ENCODE measurements around the gene ZNF524.
"Not testable (repeated sequence)": the region's sequence is repeated elsewhere in the genome, so short reads cannot be mapped to it uniquely, and the experiment has no call there.

The ZNF524 gene

GRCh38 chr19:55581145-55581822, 18.8 kb upstream of the ZNF524 start:
- Histone ChIP-seq H3K27ac (peak overlapping the region; percentile 85), H3K4me1 (peaks cover 41% of the 10 kb centered on the region), H3K36me3 (peaks cover 32% of the 10 kb centered on the region), H3K9ac (peak overlapping the region; percentile 85), H3K4me2 (peak overlapping the region; percentile 94), H4K20me1 (peaks cover 15% of the 10 kb centered on the region), H3K4me3 (peak overlapping the region; percentile 80), H3K27me3 (no peaks in the 10 kb centered on the region), H3K9me3 (no peaks in the 10 kb centered on the region)
- no peak for TF ChIP-seq Cebpa-rat (IDR thresholded peaks at IDR 0.05)

DNA sequence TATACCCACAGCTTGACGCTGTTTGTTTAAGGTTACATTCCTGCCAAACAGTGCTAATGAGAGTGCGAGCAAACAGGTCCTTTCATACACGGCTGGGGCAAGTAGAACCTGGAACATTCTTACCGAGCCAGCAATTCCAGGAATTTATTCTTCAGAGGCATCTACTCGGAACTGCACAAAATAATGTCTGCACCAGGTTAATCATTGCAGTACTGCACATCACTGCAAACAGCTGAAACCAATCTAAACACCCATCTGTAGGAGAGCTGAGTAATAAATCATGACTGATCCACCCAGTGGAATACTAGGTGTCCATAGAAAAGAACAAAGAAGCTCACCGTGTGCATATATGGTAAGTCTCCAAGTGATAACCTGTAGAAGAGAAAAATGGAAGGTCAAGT, 18.3 kb upstream of the ZNF524 start:
- no peaks in the 10 kb centered on the region for H3K9me3 ChIP-seq
- H3K4me3 ChIP-seq, result peak overlapping the region; percentile 80; the same call in 1 of the 2 replicates
- peak overlapping the region; percentile 94 for H3K4me2 ChIP-seq
- H3K27ac ChIP-seq, result no peak overlapping the region
- peaks cover 27% of the 10 kb centered on the region for H3K36me3 ChIP-seq
- no peak overlapping the region for H3K9ac ChIP-seq
- H3K27me3 ChIP-seq, result no peaks in the 10 kb centered on the region
- peaks cover 46% of the 10 kb centered on the region for H3K4me1 ChIP-seq
- peaks cover 15% of the 10 kb centered on the region for H4K20me1 ChIP-seq
- TF ChIP-seq Cebpa-rat (IDR thresholded peaks at IDR 0.05), result no peak

DNA sequence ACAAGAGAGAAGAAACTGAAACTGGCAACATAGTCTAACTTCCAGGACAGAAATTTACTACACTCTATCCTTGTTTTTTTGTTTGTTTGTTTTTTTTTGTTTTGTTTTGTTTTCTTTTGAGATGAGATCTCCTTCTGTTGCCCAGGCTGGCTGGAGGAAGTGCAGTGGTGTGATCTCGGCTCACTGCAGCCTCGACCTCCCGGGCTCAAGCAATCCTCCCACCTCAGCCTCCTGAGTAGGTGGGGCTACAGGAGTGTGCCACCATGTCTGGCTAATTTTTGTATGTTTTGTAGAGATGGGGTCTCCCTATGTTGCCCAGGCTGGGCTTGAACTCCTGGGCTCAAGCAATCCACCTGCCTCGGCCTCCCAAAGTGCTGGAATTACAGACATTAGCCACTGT, 17.8 kb upstream of the ZNF524 start:
- H3K9ac ChIP-seq, H3K27me3 ChIP-seq, H3K4me2 ChIP-seq, H3K4me3 ChIP-seq, H3K27ac ChIP-seq, H3K9me3 ChIP-seq: not testable (repeated sequence)
- Histone ChIP-seq H3K4me1 (peaks cover 50% of the 10 kb centered on the region), H4K20me1 (peaks cover 15% of the 10 kb centered on the region), H3K36me3 (peaks cover 22% of the 10 kb centered on the region)

DNA sequence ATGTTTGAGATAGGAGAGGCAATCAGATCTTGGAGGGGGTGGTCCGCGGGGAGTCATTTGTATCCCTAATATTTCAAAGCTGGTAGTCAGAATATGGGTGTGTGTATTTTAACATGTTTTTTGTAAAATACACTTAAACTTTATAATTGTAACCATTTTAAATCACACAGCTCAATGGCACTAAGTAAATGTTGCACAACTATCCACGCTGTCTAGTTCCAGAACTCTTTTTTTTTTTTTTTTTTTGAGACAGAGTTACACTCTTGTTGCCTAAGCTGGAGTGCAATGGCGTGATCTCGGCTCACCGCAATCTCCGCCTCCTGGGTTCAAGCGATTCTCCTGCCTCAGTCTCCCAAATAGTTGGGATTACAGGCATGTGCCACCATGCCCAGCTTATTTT, 16.2 kb upstream of the ZNF524 start:
- not testable (repeated sequence) for H3K4me3 ChIP-seq, H3K9ac ChIP-seq, H3K4me2 ChIP-seq, H3K27ac ChIP-seq, H3K36me3 ChIP-seq, H3K27me3 ChIP-seq, H3K9me3 ChIP-seq
- peaks cover 59% of the 10 kb centered on the region for H3K4me1 ChIP-seq
- H4K20me1 ChIP-seq, result peaks cover 11% of the 10 kb centered on the region

- H3K4me3 ChIP-seq, result no peak overlapping the region
- no peak for TF ChIP-seq Cebpa-rat (IDR thresholded peaks at IDR 0.05)
- peak overlapping the region; percentile 80; the same call in 1 of the 2 replicates for H3K9ac ChIP-seq
- no peaks in the 10 kb centered on the region for H3K36me3 ChIP-seq
- H3K27ac ChIP-seq, result peak overlapping the region; percentile 97; the same call in 1 of the 2 replicates
- H4K20me1 ChIP-seq, result peaks cover 2% of the 10 kb centered on the region; the same call in 1 of the 2 replicates
- no peaks in the 10 kb centered on the region for H3K9me3 ChIP-seq
- peaks cover 50% of the 10 kb centered on the region for H3K4me1 ChIP-seq
- H3K27me3 ChIP-seq, result no peaks in the 10 kb centered on the region
- H3K4me2 ChIP-seq, result peak overlapping the region; percentile 93
Observed at GRCh38 chr19:55584871-55585270, 15.2 kb upstream of the ZNF524 start.

- peak overlapping the region; percentile 97 for H3K27ac ChIP-seq
- no peaks in the 10 kb centered on the region for H3K27me3 ChIP-seq
- TF ChIP-seq Cebpa-rat (IDR thresholded peaks at IDR 0.05), result no peak
- peaks cover 50% of the 10 kb centered on the region for H3K4me1 ChIP-seq
- H3K4me3 ChIP-seq, result peak overlapping the region; percentile 62
- no peaks in the 10 kb centered on the region for H3K9me3 ChIP-seq
- H3K9ac ChIP-seq, result peak overlapping the region; percentile 80
- no peaks in the 10 kb centered on the region for H4K20me1 ChIP-seq
- peak overlapping the region; percentile 93 for H3K4me2 ChIP-seq
- no peaks in the 10 kb centered on the region for H3K36me3 ChIP-seq
Observed at GRCh38 chr19:55585658-55586339, 14.3 kb upstream of the ZNF524 start.

DNA sequence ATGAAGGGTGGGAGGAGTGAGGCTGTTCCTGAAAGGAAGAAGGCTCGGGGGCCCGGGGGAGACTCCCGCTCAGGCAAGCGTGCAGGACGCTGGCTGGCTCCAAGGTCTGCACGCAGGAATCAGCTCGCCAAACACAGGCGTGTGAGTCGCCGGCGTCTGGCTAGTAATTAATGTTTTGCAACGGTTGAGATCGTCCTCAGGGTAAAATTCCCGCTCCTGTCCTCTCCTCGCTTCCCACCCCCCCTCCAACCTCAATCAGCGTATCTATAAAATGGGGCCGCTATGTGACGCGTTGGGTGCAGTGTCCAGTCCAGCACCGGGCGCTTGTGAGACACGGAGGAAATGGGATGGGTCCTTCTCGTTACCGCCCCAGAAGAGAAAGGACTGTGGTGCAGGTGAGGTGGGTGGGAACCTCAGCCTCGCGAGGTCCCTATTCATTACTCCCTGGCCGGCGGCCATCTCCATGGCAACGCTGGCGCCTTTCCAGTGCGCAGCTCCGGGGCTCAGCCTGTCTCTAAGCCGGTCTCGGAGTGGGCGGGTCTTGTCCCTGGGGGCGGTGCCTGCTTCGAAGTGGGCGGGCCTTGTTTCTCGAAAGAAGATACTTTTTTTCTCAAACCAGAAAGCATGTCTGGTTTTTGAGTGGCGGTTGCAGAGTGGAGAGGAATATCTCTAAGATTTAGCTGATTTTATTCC, 13.0 kb upstream of the ZNF524 start:
- Histone ChIP-seq H3K9me3 (no peaks in the 10 kb centered on the region), H3K36me3 (peaks cover 11% of the 10 kb centered on the region), H3K27me3 (no peaks in the 10 kb centered on the region), H3K4me2 (peak overlapping the region; percentile 93), H3K4me1 (peaks cover 38% of the 10 kb centered on the region), H3K4me3 (peak overlapping the region; percentile 62), H3K27ac (peak overlapping the region; percentile 97), H4K20me1 (no peaks in the 10 kb centered on the region), H3K9ac (peak overlapping the region; percentile 66)
- TF ChIP-seq Cebpa-rat (IDR thresholded peaks at IDR 0.05), result no peak

DNA sequence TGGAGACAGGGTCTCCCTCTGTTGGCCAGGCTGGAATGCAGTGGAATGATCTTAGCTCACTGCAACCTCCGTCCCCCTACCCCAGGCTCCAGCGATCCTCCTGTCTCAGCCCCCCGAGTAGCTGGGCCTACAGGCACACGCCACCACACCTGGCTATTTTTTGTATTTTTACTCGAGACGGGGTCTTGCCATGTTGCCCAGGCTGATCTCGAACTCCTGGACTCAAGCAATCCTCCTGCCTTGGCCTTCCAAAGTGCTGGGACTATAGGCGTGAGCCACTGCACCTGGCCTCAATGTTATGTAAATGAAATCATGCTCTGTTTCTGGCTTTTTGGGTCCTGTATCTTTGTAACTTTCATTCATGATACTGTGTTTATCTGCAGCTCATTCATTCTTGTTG, 11.3 kb upstream of the ZNF524 start:
- H3K9ac ChIP-seq, result no peak overlapping the region
- H4K20me1 ChIP-seq, result no peaks in the 10 kb centered on the region
- no peak overlapping the region for H3K4me3 ChIP-seq
- H3K4me1 ChIP-seq, result peaks cover 38% of the 10 kb centered on the region
- no peak overlapping the region for H3K27ac ChIP-seq
- peaks cover 28% of the 10 kb centered on the region for H3K36me3 ChIP-seq
- H3K27me3 ChIP-seq, result no peaks in the 10 kb centered on the region
- no peak overlapping the region for H3K4me2 ChIP-seq
- no peak for TF ChIP-seq Cebpa-rat (IDR thresholded peaks at IDR 0.05)
- H3K9me3 ChIP-seq, result no peaks in the 10 kb centered on the region

DNA sequence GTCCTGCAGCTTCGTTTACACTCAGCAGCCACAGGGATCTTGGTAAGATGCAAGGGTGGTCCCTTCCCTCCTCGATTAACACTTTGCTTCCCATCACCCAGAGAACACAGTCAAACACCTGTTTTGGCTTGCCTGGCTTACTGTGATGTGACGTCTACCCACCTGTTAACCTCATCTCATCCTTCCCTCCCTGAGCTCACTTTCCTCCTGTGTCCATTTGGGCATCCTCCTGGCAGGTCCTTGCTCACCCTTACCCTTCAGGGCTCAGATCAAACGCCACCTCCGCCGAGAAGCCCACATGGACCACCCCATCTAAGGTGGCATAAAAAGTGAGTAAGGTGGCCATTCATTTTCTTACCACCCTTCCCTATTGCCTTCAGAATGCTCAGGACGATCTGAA, 10.0 kb upstream of the ZNF524 start:
- Histone ChIP-seq H3K27me3 (no peaks in the 10 kb centered on the region), H3K27ac (no peak overlapping the region), H3K4me2 (no peak overlapping the region), H3K36me3 (peaks cover 39% of the 10 kb centered on the region), H4K20me1 (no peaks in the 10 kb centered on the region), H3K9me3 (peaks cover 2% of the 10 kb centered on the region; the same call in 1 of the 2 replicates), H3K4me3 (no peak overlapping the region), H3K9ac (no peak overlapping the region), H3K4me1 (peaks cover 30% of the 10 kb centered on the region)
- no peak for TF ChIP-seq Cebpa-rat (IDR thresholded peaks at IDR 0.05)

- no peak overlapping the region for H3K27ac ChIP-seq
- no peak overlapping the region for H3K4me3 ChIP-seq
- peaks cover 44% of the 10 kb centered on the region for H3K36me3 ChIP-seq
- no peaks in the 10 kb centered on the region for H3K27me3 ChIP-seq
- no peak for TF ChIP-seq Cebpa-rat (IDR thresholded peaks at IDR 0.05)
- peaks cover 7% of the 10 kb centered on the region; the same call in 1 of the 2 replicates for H3K9me3 ChIP-seq
- H3K4me1 ChIP-seq, result peaks cover 26% of the 10 kb centered on the region
- H4K20me1 ChIP-seq, result no peaks in the 10 kb centered on the region
- H3K4me2 ChIP-seq, result no peak overlapping the region
- no peak overlapping the region for H3K9ac ChIP-seq
Observed at GRCh38 chr19:55590617-55591016, 9.5 kb upstream of the ZNF524 start.
